HepG2 (cell line): Measurements from ENCODE around the gene FSIP1. TPM values are rescaled to one million over a fixed set of nuclear protein-coding genes. Genes with fewer than 3 reads are reported as not detected.

ENCODE experiments used
- ATAC-seq: fragments of 200-7000 bp; cut with Tn5 transposase; 3 replicates; pipeline ENCODE4 v1.9.1; 2020; ENCODE audit warnings: mild to moderate bottlenecking, moderate library complexity
- BruUV-seq: library from RNA; stranded (reverse); fragments of 400-500 nt; replicated peaks from 2 replicates; lab custom pipeline; 2021; lab: Mats Ljungman, UMichigan
- CTCF ChIA-PET: fragments of 300-600 bp; formaldehyde crosslinking; extraction: SDS; loops from one replicate; lab custom pipeline; 2021; ENCODE audit warnings: low total read pairs, inconsistent platforms, low intra/inter-chr PET ratio; lab: Yijun Ruan, JAX
- POLR2A ChIA-PET: fragments of 350-600 bp; sonication (Branson Sonifier 250); formaldehyde crosslinking; loops from one replicate; lab custom pipeline; 2020; ENCODE audit warnings: antibody characterized with exemption, inconsistent platforms; lab: Yijun Ruan, JAX
- DNase-seq: peaks from one replicate; pipeline ENCODE4 v3.0.0-alpha.2; 2015; ENCODE audit warnings: low spot score
- FAIRE-seq: peaks from 3 replicates; lab custom pipeline; 2011; peaks lifted over from hg19 to GRCh38; lab: Jason Lieb, UNC
- H2AFZ ChIP-seq: one replicate; pipeline ENCODE4 v1.6.1; 2011; ENCODE audit warnings: low read length, inconsistent platforms
- H3K27ac ChIP-seq: fragments of 300-600 bp; 3 replicates; pipeline ENCODE4 v1.8.0; 2011; ENCODE audit warnings: mixed run types, mild to moderate bottlenecking, mixed read lengths, low read length, inconsistent platforms; ENCODE audit not compliant: insufficient read depth; ENCODE audit errors: extremely low read length
- H3K27me3 ChIP-seq, 2 experiments: fragments of 200-600 bp in 1 of 2; 2 replicates in 1 of 2; 3 replicates in 1 of 2; pipeline versions ENCODE4 v1.6.0 to v1.8.0; 2011; ENCODE audit warnings: low read length in 2 of 2, mild to moderate bottlenecking in 2 of 2, moderate library complexity in 2 of 2, inconsistent platforms in 1 of 2; ENCODE audit not compliant: insufficient read depth in 2 of 2, control insufficient read depth in 1 of 2
- H3K36me3 ChIP-seq, 2 experiments: fragments of 200-600 bp in 1 of 2; replicated peaks in 1 of 2; 2 replicates in 1 of 2; 3 replicates in 1 of 2; pipeline versions ENCODE4 v1.5.1 to v1.8.0; 2011; ENCODE audit warnings: low read length in 2 of 2, inconsistent platforms in 1 of 2; ENCODE audit not compliant: insufficient read depth in 2 of 2, control insufficient read depth in 1 of 2
- H3K4me1 ChIP-seq: 2 replicates; pipeline ENCODE4 v1.5.1; 2012; ENCODE audit warnings: low read length, inconsistent platforms; ENCODE audit not compliant: insufficient read depth
- H3K4me2 ChIP-seq: 2 replicates; pipeline ENCODE4 v1.6.0; 2011; ENCODE audit warnings: low read depth, low read length, inconsistent platforms
- H3K4me3 ChIP-seq, 3 experiments: fragments of 200-600 bp in 1 of 3; sonication (generic), shearing (Covaris generic) in 1 of 3; replicated peaks in 1 of 3; 2 replicates each; pipeline ENCODE4 v1.5.1; 2011 to 2016; ENCODE audit warnings: low read length in 3 of 3, inconsistent platforms in 2 of 3, low read depth in 2 of 3, mild to moderate bottlenecking in 2 of 3, control low read depth in 1 of 3, mixed read lengths in 1 of 3; ENCODE audit not compliant: insufficient read depth in 1 of 3
- H3K79me2 ChIP-seq: one replicate; pipeline ENCODE4 v1.6.1; 2011; ENCODE audit warnings: low read length, inconsistent platforms; ENCODE audit not compliant: insufficient read depth
- H3K9ac ChIP-seq: 2 replicates; pipeline ENCODE4 v1.6.0; 2011; ENCODE audit warnings: mild to moderate bottlenecking, low read depth, low read length, inconsistent platforms; ENCODE audit not compliant: insufficient read depth
- H3K9me3 ChIP-seq: 2 replicates; pipeline ENCODE4 v1.5.1; 2012; ENCODE audit warnings: mild to moderate bottlenecking, low read length
- H4K20me1 ChIP-seq: 2 replicates; pipeline ENCODE4 v1.6.0; 2011; ENCODE audit warnings: inconsistent platforms, mild to moderate bottlenecking, low read length, moderate library complexity; ENCODE audit not compliant: insufficient read depth
- GTF3A ChIP-seq: sonication (generic); formaldehyde crosslinking; conservative IDR thresholded peaks from 2 replicates; pipeline ENCODE4 v1.4.0; 2020; ENCODE audit warnings: mild to moderate bottlenecking, missing genetic modification reagents
- HOXA7 ChIP-seq: sonication (generic); formaldehyde crosslinking; IDR thresholded peaks from 2 replicates; pipeline ENCODE4 v1.8.1; 2022; ENCODE audit warnings: mild to moderate bottlenecking, missing genetic modification reagents, moderate library complexity
- MBNL3 ChIP-seq: fragments of 250-450 bp; sonication (Bioruptor Pico); conservative IDR thresholded peaks from 2 replicates; pipeline ENCODE4 v1.8.0; 2022; ENCODE audit warnings: mild to moderate bottlenecking, inconsistent platforms
- NFIB ChIP-seq: sonication (generic); formaldehyde crosslinking; IDR thresholded peaks from 2 replicates; pipeline ENCODE4 v1.9.0; 2021; ENCODE audit warnings: missing genetic modification reagents, mild to moderate bottlenecking, borderline replicate concordance
- RBFOX2 ChIP-seq: fragments of 200-400 bp; formaldehyde crosslinking; IDR thresholded peaks from 2 replicates; pipeline ENCODE4 v1.6.1; 2017; ENCODE audit warnings: low read depth, mild to moderate bottlenecking, low read length
- ZFP36L1 ChIP-seq: sonication (generic); formaldehyde crosslinking; IDR thresholded peaks from 2 replicates; pipeline ENCODE4 v1.8.0; 2022; ENCODE audit warnings: mild to moderate bottlenecking, missing genetic modification reagents, moderate library complexity
- WGBS: methylation state at CpG from one replicate; pipeline ENCODE4 v1.1.6; 2017; ENCODE audit warnings: low lambda C conversion rate; 5-methylcytosine and 5-hydroxymethylcytosine counted together
- in situ Hi-C: cut with HindIII; loops from 2 replicates; pipeline ENCODE4 v1.10.0; 2017; ENCODE audit warnings: low pct_unique_long_range_greater_than_20kb; ENCODE audit not compliant: extremely low pct_ligation_motif_present
- intact Hi-C: fragments of 100-400 bp; cut with micrococcal nuclease; formaldehyde crosslinking; loops from one replicate; pipeline ENCODE4 v1.10.0; 2022; ENCODE audit not compliant: unreplicated experiment
- polyA plus RNA-seq, 8 experiments: library from polyadenylated mRNA; depleted of rRNA in 3 of 8; stranded (reverse) in 7 of 8; unstranded in 1 of 8; fragments of >200 nt; fragmentation: Illumina TruSeq in 4 of 8; extraction: Trizol in 4 of 8; gene quantifications; 2 replicates each; pipeline versions ENCODE4 v1.2.1 to v1.2.3, GENCODE V29; 2011 to 2016; ENCODE audit warnings: low read depth in 4 of 8, missing spikeins in 1 of 8, mixed read lengths in 1 of 8; ENCODE audit not compliant: insufficient read depth in 1 of 8
- total RNA-seq, 5 experiments: library from RNA; depleted of rRNA; stranded (reverse); fragments of >200 nt; fragmentation: Illumina TruSeq; extraction: Trizol; gene quantifications; 2 replicates each; pipeline ENCODE4 v1.2.3, GENCODE V29; 2016; ENCODE audit warnings: low read depth in 1 of 5
- TF ChIP-seq, protein P1 (sequence below): sonication (generic); formaldehyde crosslinking; IDR thresholded peaks from one replicate; pipeline ENCODE4 v1.5.1; 2020; ENCODE audit warnings: mild to moderate bottlenecking, missing genetic modification reagents; ENCODE audit errors: not compliant biosample characterization

The FSIP1 gene
- total and polyA plus RNA-seq, 2 of the 13 experiments (the other 11 are each of a cell fraction or from before 2014, with no cell fraction given) = 0.18 TPM; not detected in 1

GRCh38 chr15:39589815-39590644 is 192.6 kb downstream of the FSIP1 start:
- peaks cover 21% of the 10 kb centered on the region for H3K4me1 ChIP-seq
- no peaks in the 10 kb centered on the region for H3K79me2 ChIP-seq
- FAIRE-seq (no peak), ATAC-seq (no peak), DNase-seq (no peak)
- H3K9ac ChIP-seq = no peak overlapping the region
- no TSS peak for BruUV-seq
- in situ Hi-C loops (loop anchor here (10.0 kb wide), 3 partner anchors 155 to 775 kb away; no protein-coding TSS in a partner anchor), intact Hi-C loops (no loop called here)
- 99% methylated on average over 10 of the region's 13 CpGs for WGBS
- CTCF ChIA-PET = no interaction called here
- POLR2A ChIA-PET = interaction anchor here (1.4 kb wide), 1 partner anchor 9 kb away, joined by 4 read pairs; the partner anchor contains the start of gene THBS1
- no peak overlapping the region for H3K4me3 ChIP-seq
- H3K36me3 ChIP-seq = peaks cover 50 to 92% of the 10 kb centered on the region in 2 experiments
- no peaks in the 10 kb centered on the region; the same call in 1 of the 2 replicates for H4K20me1 ChIP-seq
- no peak overlapping the region for H3K27ac ChIP-seq
- H3K27me3 ChIP-seq = no peaks in the 10 kb centered on the region
- no peak overlapping the region for H2AFZ ChIP-seq
- no peaks in the 10 kb centered on the region for H3K9me3 ChIP-seq
- TF ChIP-seq GTF3A (CRISPR knock-in tag) (no peak), RBFOX2 (peak; percentile 50), MBNL3 (CRISPR knock-in tag) (no peak), ZFP36L1 (CRISPR knock-in tag) (no peak)
- H3K4me2 ChIP-seq = no peak overlapping the region

DNA sequence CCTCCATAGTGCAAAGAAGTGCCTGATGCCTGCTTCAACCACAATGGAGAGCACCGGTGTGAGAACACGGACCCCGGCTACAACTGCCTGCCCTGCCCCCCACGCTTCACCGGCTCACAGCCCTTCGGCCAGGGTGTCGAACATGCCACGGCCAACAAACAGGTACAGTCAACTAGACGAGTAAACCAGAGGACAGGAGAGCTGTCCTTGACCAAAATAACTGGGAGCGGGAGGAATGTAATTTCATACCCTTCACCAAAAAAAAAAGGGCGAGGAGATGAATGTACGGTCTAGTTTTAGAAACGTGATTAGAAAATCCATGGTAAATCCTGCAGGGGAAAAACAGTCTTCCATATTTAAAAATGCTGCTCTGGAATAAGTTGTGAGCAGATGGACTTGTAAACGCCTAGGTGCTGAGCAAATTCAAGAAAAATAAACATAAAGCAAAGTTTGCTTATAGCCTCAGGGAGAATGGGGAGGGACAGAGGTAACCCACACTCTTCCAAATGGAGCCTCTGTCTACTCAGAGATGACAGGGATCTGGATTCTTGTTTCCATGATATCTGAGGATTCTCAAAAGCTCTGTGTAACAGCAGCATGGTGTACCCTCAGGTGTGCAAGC is 193.3 kb downstream of the FSIP1 start:
- POLR2A ChIA-PET = interaction anchor here (1.4 kb wide), 1 partner anchor 8 kb away, joined by 4 read pairs; the partner anchor contains the start of gene THBS1
- in situ Hi-C loops = loop anchor here (10.0 kb wide), 3 partner anchors 155 to 775 kb away; no protein-coding TSS in a partner anchor
- TF ChIP-seq NFIB = no peak
- TF ChIP-seq, protein P1, sequence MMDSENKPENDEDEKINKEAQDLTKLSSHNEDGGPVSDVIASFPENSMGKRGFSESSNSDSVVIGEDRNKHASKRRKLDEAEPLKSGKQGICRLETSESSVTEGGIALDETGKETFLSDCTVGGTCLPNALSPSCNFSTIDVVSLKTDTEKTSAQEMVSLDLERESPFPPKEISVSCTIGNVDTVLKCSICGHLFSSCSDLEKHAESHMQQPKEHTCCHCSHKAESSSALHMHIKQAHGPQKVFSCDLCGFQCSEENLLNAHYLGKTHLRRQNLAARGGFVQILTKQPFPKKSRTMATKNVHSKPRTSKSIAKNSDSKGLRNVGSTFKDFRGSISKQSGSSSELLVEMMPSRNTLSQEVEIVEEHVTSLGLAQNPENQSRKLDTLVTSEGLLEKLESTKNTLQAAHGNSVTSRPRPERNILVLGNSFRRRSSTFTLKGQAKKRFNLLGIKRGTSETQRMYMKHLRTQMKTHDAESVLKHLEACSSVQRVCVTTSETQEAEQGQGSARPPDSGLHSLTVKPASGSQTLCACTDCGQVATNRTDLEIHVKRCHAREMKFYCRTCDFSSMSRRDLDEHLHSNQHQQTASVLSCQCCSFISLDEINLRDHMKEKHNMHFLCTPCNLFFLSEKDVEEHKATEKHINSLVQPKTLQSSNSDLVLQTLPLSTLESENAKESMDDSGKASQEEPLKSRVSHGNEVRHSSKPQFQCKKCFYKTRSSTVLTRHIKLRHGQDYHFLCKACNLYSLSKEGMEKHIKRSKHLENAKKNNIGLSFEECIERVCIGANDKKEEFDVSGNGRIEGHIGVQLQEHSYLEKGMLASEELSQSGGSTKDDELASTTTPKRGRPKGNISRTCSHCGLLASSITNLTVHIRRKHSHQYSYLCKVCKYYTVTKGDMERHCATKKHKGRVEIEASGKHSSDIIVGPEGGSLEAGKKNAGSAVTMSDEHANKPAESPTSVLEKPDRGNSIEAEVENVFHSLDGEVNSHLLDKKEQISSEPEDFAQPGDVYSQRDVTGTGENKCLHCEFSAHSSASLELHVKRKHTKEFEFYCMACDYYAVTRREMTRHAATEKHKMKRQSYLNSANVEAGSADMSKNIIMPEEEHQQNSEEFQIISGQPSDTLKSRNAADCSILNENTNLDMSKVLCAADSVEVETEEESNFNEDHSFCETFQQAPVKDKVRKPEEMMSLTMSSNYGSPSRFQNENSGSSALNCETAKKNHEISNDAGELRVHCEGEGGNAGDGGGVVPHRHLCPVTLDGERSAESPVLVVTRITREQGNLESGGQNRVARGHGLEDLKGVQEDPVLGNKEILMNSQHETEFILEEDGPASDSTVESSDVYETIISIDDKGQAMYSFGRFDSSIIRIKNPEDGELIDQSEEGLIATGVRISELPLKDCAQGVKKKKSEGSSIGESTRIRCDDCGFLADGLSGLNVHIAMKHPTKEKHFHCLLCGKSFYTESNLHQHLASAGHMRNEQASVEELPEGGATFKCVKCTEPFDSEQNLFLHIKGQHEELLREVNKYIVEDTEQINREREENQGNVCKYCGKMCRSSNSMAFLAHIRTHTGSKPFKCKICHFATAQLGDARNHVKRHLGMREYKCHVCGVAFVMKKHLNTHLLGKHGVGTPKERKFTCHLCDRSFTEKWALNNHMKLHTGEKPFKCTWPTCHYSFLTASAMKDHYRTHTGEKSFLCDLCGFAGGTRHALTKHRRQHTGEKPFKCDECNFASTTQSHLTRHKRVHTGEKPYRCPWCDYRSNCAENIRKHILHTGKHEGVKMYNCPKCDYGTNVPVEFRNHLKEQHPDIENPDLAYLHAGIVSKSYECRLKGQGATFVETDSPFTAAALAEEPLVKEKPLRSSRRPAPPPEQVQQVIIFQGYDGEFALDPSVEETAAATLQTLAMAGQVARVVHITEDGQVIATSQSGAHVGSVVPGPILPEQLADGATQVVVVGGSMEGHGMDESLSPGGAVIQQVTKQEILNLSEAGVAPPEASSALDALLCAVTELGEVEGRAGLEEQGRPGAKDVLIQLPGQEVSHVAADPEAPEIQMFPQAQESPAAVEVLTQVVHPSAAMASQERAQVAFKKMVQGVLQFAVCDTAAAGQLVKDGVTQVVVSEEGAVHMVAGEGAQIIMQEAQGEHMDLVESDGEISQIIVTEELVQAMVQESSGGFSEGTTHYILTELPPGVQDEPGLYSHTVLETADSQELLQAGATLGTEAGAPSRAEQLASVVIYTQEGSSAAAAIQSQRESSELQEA (CRISPR knock-in tag) = no peak
- TF ChIP-seq HOXA7 = no peak

More for the DNA sequence above, 193.3 kb downstream of the FSIP1 start:
- ATAC-seq (no peak), FAIRE-seq (no peak), DNase-seq (no peak)
- intact Hi-C loops = no loop called here
- Histone ChIP-seq H3K79me2 (no peaks in the 10 kb centered on the region), H3K4me2 (no peak overlapping the region), H3K27me3 (no peaks in the 10 kb centered on the region), H3K9me3 (no peaks in the 10 kb centered on the region), H4K20me1 (no peaks in the 10 kb centered on the region; the same call in 1 of the 2 replicates), H2AFZ (no peak overlapping the region), H3K27ac (no peak overlapping the region), H3K36me3 (peaks cover 48 to 97% of the 10 kb centered on the region in 2 experiments), H3K9ac (no peak overlapping the region), H3K4me3 (no peak overlapping the region), H3K4me1 (peaks cover 28% of the 10 kb centered on the region)
- 96% methylated on average over 14 of the region's 14 CpGs for WGBS
- no TSS peak for BruUV-seq
- CTCF ChIA-PET = no interaction called here
